ENCODE results near the gene FLNB. TPM values are rescaled to one million over a fixed set of nuclear protein-coding genes. Genes with fewer than 3 reads are reported as not detected.

Gene FLNB
- total RNA-seq, 4 donors from 2014 or later, result 265 to 345 (median 277) TPM

- no peaks in the 10 kb centered on the region for H3K9me3 ChIP-seq
- no peak for TF ChIP-seq CTCF (IDR thresholded peaks at IDR 0.05)
- peak in 1 of 2 donors; percentile 60 for TF ChIP-seq EP300 (IDR thresholded peaks at IDR 0.05)
- H3K36me3 ChIP-seq, result no peaks in the 10 kb centered on the region
- H3K27me3 ChIP-seq, result no peaks in the 10 kb centered on the region
- 45 to 55% methylated on average over 6 of the region's 6 CpGs for WGBS, 2 donors
- DNase-seq (ENCODE audit: low spot score in 2 of 2), result no peak
- H3K4me3 ChIP-seq, result no peak overlapping the region
- H3K4me1 ChIP-seq, result peaks cover 0 to 26% (median 6%) of the 10 kb centered on the region in 4 donors
- H3K27ac ChIP-seq, result peak overlapping the region in 2 of 4 donors; percentile 21 to 36
Observed at GRCh38 chr3:57974796-57975388, 33.3 kb upstream of the FLNB start.

GRCh38 chr3:57977818-57978235, 30.4 kb upstream of the FLNB start:
- no peak for DNase-seq (ENCODE audit: low spot score in 2 of 2)
- H3K9me3 ChIP-seq, result no peaks in the 10 kb centered on the region
- no peak overlapping the region for H3K4me3 ChIP-seq
- H3K27ac ChIP-seq, result no peak overlapping the region
- no peaks in the 10 kb centered on the region for H3K36me3 ChIP-seq
- H3K27me3 ChIP-seq, result no peaks in the 10 kb centered on the region
- TF ChIP-seq POLR2A (IDR thresholded peaks at IDR 0.05) (no peak), CTCF (IDR thresholded peaks at IDR 0.05) (no peak), EP300 (IDR thresholded peaks at IDR 0.05) (no peak)
- peaks cover 0 to 19% (median under 1%) of the 10 kb centered on the region in 4 donors for H3K4me1 ChIP-seq
- WGBS, 2 donors, result 53 to 60% methylated on average over 4 of the region's 4 CpGs

GRCh38 chr3:57978316-57978715, 29.9 kb upstream of the FLNB start:
- no peak for DNase-seq (ENCODE audit: low spot score in 2 of 2)
- 72 to 78% methylated on average over 8 of the region's 8 CpGs for WGBS, 2 donors
- no peaks in the 10 kb centered on the region for H3K27me3 ChIP-seq
- H3K27ac ChIP-seq, result no peak overlapping the region
- H3K4me3 ChIP-seq, result no peak overlapping the region
- H3K36me3 ChIP-seq, result no peaks in the 10 kb centered on the region
- TF ChIP-seq EP300 (IDR thresholded peaks at IDR 0.05) (no peak), CTCF (IDR thresholded peaks at IDR 0.05) (no peak), POLR2A (IDR thresholded peaks at IDR 0.05) (no peak)
- peaks cover 0 to 21% (median 1%) of the 10 kb centered on the region in 4 donors for H3K4me1 ChIP-seq
- H3K9me3 ChIP-seq, result no peaks in the 10 kb centered on the region

- H3K27me3 ChIP-seq, result no peaks in the 10 kb centered on the region
- H3K36me3 ChIP-seq, result no peaks in the 10 kb centered on the region
- TF ChIP-seq POLR2A (IDR thresholded peaks at IDR 0.05), result no peak
- no peak for TF ChIP-seq CTCF (IDR thresholded peaks at IDR 0.05)
- no peak for TF ChIP-seq EP300 (IDR thresholded peaks at IDR 0.05)
- WGBS, 2 donors, result 65 to 78% methylated on average over 1 of the region's 1 CpG
- DNase-seq (ENCODE audit: low spot score in 2 of 2), result no peak
- no peaks in the 10 kb centered on the region for H3K9me3 ChIP-seq
- peaks cover 0 to 23% (median 6%) of the 10 kb centered on the region in 4 donors for H3K4me1 ChIP-seq
- no peak overlapping the region for H3K27ac ChIP-seq
- no peak overlapping the region for H3K4me3 ChIP-seq
Observed at GRCh38 chr3:57980416-57980815, 27.8 kb upstream of the FLNB start.

GRCh38 chr3:57981483-57982087, 26.6 kb upstream of the FLNB start:
- no peak overlapping the region for H3K27ac ChIP-seq
- H3K4me3 ChIP-seq, result no peak overlapping the region
- H3K9me3 ChIP-seq, result no peaks in the 10 kb centered on the region
- 78 to 84% methylated on average over 10 of the region's 10 CpGs for WGBS, 2 donors
- peaks cover 0 to 23% (median 6%) of the 10 kb centered on the region in 4 donors for H3K4me1 ChIP-seq
- no peaks in the 10 kb centered on the region for H3K36me3 ChIP-seq
- no peak for DNase-seq (ENCODE audit: low spot score in 2 of 2)
- TF ChIP-seq EP300 (IDR thresholded peaks at IDR 0.05), result no peak
- TF ChIP-seq CTCF (IDR thresholded peaks at IDR 0.05), result no peak
- TF ChIP-seq POLR2A (IDR thresholded peaks at IDR 0.05), result no peak
- H3K27me3 ChIP-seq, result no peaks in the 10 kb centered on the region
